GM18858 (cell line): ENCODE data around the gene ANKRD23.

Experiments used
- ATAC-seq: cut with Tn5 transposase; IDR thresholded peaks from one replicate; pipeline ENCODE4 v1.9.1; 2021; ENCODE audit not compliant: unreplicated experiment

ANKRD23 gene

DNA sequence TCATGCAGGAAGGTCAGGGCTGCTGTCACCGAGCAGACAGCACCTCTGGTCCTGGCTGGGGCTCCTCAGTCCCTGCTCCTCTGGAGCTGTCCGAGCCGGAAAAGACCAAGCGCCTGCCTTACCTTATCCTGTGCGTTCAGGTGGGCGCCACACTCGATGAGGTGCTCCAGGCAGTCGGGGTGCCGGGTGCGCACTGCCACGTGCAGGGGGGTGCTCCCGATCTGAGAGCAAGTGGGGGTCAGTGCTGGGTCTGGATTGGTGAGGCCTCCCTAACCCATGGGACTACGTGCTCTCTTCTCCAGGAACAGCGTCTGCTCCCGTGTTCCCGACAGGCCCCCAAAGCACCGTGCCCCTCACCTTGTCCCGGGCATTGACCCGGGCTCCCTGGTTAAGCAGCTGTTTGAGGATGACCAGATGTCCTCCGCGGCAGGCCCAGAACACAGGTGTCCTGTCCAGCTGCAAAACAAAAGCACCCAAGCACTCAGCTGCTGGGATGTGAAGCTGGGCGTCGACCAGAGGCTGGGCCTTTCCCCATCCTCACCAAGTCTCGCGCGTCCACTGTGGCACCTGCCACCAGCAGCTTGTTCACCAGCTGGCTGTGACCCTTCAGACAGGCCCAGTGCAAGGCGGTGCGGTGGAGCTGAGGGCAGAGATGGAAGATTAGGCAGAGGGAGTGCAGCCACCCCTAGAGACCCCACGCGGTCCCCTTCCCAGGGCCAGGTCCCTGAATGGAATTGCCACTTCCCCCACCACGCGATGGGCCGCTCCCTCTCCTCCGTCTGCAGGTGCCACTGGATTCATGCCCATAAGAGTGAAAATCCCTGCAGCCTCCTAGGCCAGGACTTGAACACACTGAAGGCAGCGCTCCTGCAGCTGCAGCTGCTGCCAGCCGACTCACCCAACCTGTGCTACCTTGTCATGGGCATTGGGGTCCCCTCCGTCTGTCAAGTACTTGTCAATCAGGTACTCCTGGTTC is 3.7 kb downstream of the ANKRD23 start:
- ATAC-seq: no peak

DNA sequence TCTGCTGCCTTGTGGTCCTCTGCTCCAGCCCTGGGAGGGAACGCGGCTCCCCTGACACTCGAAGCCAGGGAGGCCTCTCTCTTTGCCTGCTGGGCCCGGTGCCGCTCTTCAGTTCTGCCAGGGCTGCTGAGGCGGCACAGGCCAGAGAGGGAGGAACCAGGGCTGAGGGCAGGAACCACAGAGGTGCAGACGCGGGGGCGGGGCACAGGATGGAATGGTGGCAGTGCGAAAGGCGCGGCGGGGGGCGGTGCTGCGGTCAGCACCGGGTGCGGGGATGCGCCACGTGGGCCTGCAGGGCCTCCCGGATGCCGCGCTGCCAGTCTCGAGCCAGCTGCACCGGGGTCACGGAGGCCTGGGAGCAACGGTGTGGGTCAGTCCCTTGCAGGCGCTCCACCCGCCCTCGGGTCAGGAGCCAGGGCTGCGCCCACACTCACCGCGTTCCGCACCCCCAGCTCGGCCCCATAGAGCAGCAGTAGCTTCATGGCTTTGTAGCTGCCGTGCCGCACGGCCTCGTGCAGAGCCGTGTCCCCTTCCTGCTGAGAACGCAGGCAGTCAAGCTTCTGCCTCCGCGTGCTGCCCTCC is 4.4 kb downstream of the ANKRD23 start:
- no peak for ATAC-seq

DNA sequence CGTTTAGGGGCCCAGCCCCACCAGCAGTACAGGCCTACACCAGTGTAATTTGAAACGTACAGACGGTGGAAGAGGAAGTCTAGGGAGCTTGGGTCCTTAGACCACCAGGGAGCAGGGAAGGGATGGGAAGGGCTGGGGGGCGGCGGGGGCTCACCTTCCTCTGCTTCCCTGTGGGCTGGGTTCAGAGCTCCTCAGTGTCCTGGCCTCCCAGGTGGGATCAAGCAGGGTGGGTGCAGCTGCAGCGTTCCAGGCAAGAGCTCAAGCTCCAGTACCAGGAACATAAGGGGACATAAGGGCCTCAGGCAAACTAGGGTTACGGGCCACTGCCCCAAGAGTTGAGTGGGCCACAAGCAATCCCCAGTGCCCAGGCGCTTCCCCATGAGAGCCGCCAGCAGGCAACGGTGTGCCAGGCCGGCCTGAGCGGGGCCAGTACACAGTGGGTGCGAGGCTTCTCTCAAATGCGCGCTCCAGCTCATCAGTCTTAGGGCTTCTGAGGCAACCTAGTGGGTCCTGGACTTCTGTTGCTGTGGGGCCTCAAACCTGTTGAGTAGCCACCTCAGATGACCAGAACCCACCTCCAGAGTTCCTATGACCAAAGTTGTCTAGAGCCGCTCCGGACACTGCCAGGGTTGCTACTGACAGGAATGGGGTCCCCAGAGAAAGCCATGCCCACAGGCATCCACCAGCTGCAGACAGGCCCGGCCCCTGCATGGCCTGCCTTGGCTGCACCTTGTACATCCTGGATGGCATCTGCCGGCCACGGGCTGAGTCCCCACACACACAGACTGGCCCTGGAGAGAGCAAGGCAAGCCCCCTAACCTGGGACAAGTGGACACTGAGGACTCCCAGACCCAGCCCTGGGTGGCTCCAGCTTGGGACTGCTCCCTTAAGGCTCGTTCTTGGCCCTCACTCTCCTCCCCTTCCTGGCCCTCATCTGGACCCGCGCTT is 5.2 kb downstream of the ANKRD23 start:
- ATAC-seq: no peak

DNA sequence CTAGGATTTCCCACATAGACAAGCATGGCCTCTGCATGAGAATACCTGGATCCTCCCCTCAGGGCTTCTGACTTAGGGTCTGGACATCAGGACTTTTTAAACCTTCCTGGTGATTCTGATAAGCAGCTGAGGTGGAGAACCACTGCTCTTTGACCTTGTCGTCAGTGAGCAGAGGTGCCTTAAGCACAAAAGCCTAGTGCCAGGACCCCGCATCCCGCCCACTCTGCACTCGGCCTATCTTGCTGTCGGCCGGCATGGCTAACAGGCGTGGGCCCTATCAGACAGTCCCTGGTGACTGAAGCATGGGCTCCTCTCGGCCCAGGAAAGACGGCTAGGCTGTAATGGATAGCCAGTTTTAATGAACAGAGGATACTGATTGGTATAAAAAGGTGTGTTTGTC is 6.2 kb downstream of the ANKRD23 start:
- no peak for ATAC-seq

DNA sequence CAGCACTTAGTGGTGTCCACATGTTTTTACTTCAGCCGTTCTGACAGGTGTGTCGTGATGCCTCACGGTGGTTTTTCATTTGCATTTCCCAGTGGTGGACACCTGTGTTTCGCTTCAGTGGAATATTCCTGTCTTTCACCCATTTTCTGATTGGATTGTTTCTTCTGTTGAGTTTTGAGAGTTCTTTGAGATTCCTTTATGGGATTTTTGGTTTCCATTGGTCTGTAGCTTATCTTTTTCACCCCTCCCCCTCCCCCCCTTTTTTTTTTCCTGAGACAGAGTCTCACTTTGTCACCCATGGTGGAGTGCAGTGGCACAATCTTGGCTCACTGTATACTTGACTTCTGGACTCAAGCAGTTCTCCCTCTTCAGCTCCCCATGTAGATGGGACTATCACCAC is 8.0 kb downstream of the ANKRD23 start:
- ATAC-seq: no peak

DNA sequence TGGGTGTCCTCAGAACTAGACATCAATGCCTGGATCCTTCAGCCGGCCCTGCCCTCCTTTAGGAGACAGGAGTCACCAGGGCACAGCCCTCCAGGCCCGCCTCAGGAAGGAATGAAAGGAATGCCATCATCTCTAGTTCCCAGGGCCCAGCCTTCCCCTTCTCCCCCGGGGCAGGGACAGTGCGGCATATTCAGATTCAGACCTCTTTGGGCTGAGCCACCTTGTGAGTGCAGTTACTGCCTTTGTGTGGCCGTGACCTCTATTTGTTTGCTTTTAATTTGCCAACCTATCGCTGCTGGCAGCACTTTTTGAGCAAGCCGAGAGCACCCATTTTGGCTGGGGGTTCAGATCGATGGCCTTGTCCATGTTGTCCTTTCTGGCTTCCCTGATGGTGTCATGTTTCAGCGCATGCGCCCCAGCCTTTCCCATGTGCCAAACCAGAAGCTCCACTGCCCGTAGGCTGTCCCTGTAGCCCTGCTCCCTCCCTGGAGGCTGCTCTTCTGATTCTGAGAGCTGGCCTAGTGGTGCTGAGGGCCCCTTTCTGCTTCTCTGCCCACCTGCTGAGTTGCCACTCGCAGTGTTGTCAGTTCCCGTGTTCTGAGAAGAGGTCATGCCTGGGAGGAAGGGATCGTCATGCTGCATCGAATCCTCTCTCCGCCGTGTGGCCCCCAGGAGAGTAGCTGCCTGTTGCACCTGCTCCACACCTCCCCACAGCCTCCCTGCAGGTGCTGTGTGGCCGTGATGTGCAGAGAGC is 10.9 kb downstream of the ANKRD23 start:
- ATAC-seq: no peak

DNA sequence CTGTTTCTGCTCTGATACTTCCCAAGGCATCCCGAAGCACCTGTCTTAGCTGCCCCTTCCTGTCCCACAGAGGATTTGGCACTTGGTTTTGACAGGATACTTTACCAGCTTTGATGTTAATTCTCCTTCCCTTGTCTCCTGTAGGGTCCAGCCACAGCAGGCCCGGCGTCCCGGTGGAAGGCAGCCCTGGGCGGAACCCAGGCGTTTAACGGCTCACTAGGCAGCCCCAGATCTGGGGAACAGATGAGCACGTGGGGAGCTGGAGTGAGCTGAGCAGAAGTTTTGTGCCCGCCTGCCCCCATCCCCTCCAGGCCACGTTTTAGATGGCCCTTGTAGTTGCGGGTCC is 11.4 kb downstream of the ANKRD23 start:
- no peak for ATAC-seq

DNA sequence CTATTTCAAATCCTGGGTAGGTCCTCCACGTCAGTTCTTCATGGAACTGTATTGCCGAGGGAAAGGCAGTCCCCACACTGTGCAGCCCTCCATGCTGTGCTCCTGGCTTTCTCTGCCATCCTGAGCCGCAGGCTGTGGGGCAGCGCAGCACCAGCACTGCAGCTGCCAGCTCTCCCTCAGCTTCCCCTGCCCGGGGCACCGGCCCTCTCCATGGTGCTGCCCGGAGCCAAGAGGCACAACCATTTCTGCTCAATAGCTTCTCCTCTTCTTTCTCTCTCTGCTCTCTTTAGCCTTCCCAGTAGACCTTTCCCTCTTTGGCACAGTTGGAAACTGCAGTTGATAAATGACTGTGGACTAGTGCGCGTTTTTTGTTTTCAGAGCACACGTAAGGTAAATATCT is 12.1 kb downstream of the ANKRD23 start:
- ATAC-seq: no peak

DNA sequence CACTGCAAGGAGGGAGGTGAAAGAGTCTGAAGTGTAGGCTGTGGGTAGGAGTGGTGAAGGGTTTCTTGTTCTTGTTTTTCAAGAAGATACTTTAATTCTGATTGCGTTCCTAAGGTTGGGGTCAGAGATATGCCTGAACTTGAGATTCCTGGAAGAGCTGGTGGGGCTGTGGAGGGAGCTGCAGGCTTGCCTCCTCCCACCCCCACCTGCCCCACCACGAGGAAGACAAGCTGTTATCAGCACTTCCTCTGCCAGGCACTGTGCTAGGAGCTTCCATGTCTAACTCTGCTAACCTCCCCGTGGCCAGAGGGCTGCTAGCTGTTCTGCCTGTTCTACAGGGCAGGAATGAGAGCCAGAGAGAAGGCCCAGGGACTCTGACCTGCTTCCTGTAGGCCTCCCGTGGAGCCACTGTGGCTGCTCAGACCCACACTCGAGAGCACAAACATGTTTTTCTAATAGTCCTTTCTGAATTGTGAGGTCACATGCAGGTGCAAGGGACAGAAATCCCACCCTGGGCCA is 13.7 kb downstream of the ANKRD23 start:
- no peak for ATAC-seq

DNA sequence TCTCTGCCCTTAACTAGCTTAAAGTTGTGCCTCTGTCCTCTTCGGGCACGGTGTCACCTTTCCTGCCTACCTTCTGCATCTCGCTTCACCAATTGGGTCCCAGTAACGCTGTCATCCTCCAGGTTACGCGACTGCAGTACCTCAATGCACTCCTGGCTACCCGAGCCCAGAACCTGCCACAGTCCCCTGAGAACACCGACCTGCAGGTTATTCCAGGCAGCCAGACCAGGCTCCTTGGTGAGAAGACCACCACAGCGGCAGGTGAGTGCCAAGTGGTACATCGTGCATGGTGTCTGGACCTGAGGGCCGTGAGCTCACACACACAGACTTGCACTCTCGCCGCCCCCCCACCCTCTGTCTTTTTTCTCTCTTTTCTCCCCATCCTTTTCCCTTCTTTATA is 14.9 kb downstream of the ANKRD23 start:
- ATAC-seq: no peak

DNA sequence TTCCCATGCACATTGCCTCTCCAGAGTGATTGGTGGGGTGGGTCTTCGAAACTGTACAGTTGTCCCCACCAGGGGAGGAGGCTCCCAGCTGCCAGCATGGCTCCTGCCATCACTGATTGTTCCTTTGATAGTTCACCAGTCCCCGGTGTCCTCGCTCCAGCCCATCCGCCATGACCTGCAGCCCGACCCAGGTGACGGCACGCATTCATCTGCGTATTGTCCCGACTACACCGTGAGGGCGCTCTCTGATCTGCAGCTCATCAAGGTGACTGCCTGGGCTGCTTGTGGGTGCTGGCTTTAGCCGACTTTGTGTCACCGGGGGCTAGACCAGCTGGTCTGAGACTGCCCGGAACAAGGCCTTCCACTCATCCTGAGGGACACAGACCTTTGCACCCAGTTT is 15.4 kb downstream of the ANKRD23 start:
- ATAC-seq: no peak

DNA sequence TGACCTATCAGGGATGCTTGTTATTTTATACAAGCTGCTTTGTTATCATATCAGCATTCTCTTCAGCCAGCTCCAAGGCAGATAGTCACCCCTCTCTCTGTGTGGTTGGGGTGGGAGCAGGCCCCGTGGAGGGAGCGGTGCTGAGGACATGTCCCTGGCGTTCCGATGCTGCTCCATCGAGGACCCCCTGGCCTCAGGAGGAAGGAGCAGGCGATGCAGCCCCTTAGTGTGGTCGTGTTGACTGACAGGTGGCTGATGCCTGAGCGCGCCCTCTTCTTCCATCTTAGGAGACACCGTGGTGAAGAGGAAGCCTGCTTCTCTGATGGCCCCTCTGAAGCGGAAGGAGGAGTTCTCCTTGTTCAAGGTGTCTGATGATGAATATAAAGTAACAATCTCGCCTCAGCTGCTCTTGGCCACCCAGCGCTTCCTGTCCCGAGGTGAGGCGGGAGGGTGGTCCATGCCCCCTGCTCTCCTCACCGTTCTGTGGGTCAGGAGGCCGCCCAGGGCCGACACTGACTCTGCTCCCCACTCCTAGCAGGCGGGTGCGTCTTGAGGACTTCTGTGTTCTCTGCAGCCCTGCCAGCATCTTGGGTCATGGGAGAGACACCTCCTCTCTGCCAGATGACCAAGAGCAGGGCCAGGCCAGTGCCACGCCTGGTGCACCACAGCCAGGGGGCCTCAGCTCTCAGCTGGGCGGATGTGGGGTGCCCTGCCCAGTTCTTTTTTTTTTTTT is 17.1 kb downstream of the ANKRD23 start:
- no peak for ATAC-seq

DNA sequence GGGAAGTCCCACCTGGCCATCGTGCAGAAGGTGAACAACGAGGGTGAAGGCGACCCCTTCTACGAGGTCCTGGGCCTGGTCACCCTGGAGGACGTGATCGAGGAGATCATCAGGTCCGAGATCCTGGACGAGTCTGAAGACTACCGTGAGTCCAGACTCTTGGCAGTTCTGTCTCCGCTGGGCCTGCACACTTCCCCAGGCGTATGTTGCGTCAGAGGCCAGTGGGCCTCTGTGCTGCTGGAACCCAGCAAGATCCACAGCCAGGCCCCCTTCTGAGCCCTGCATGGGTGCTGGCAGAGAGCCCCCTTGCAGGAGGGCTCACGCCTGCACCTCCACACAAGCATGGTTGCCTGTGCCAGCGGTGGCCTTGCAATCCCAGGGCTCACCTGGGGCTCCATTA is 18.8 kb downstream of the ANKRD23 start:
- ATAC-seq: no peak

DNA sequence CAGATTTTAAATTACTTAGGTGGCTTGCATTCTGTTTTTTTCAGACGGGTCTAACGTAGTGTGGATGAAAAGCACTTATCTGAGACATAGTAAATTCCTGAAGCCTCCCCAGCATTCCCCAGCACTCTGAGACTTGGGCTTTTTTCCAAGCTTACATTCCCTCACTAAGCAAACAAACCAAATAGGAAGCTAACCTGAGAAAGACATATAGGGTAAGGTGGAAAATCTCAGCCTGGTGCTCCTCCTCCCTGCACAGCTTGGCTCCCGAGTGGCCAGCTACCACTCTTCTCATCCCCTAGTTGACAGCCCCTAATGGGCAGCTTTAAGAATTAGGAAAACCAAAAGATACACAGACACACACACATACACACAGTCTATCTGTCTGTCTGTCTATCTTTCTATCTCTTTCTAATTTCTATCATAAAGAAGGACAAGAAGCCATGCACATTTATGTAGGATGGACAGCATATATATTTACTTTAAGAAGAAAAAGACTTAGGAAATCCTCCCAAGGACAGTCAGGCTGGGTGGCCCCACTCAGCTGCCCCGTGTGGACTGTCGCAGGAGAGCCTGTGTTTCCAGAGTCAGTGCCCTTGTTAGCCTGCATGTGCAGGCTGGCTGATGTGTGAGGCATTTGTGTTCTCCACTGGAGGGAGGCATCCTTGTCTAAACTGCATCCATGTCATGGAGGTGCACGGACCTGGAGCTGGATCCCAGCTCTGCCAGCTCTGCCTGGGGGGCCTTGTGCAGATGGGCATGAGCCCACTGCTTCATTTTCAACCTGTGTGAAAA is 19.5 kb downstream of the ANKRD23 start:
- ATAC-seq: no peak

DNA sequence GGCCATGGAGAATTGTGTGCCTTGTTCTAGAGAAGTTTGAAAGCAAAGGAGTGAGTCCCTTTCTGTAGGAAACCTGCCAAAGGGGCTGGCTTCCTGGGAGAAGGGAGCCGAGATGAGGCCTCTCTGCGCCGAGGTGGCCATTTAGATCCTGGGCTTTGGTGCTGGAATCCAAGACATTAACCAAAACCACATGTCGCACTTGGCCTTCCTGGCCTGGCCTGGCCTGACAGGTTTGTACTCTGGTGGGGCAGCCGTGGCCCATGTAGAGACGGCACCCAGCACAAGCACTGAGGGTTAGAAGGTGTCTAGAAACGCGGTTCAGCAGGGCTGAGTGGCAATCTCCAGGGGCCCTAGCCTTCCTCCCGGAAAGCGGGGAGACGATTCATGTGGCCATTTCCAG is 20.6 kb downstream of the ANKRD23 start:
- no peak for ATAC-seq

DNA sequence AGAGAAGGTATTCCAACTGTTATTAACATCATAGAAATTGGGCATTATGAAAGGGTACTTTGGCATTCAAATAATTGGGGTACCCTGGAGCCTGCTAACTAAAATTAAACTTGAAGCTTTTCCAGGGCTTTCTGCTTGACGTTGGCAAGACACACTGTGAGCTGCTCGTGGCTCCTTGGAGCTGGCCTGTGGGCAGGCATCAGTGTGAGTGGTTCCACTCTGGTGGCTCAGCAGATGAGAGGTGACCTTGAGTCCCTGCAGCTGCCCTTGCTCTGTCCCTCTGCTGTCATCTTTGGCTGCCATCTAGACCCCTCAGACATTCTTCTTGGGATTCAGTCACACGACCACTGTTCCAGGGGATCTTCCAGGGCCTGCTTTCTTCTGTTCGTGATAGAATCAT is 21.0 kb downstream of the ANKRD23 start:
- ATAC-seq: no peak

DNA sequence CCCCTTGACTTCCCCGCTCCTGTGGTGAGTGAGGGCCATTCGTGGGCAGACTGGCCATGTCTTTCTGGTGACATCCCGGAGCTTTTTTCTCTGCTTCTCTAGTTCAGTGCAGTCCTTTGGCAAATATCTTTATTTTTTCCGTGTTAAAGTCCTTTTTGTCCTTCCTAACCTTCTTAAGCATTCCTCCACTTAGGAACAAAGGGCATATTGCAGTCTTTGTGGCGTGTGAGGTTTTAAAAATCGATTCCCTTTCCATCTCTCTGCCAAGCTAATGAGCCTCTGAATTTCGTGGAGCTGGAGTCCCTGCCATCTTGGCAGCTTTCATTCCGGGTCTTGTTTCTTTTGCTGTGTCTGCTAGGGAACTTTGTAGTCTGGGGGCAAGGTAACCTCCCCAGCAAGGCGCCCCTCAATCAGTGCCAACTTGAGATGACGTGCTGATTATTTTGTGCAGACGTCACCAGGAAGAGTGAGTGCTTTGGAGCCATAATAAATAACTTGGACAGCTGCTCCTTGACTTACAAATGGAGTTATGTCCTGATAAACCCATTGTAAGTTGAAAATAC is 22.6 kb downstream of the ANKRD23 start:
- no peak for ATAC-seq

DNA sequence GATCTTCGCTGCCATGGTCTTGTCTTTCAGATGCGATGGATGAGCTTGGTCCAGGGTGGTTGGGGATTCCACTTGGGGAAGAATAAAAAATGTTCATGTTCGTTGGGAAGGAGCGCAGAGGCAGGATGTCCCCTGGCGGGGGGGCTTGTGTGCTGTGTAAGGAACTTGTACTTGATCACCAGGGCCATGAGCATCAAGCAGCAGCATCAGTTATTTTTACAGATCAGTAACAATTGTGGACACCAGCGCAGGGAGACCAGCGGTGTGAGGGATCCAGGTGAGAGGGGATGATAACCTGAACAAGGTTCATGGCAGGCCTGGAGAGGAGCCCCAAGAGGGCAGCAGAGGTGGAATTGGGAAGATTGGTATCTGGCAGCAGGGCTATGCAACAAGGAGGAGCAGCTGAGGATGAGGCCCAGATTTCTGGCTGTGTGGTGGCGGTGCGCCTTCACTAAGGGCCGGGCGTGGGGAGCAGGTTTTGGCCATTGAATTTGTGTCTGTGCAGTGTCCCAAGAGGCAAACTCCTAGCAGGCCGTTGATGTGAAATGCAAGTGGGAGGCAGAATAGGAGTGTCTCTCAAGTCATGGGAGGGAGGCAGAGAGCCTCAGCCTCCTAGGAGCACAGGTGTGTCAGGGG is 23.8 kb downstream of the ANKRD23 start:
- no peak for ATAC-seq
